Measurements from ENCODE around the gene HOXC5.

DNA sequence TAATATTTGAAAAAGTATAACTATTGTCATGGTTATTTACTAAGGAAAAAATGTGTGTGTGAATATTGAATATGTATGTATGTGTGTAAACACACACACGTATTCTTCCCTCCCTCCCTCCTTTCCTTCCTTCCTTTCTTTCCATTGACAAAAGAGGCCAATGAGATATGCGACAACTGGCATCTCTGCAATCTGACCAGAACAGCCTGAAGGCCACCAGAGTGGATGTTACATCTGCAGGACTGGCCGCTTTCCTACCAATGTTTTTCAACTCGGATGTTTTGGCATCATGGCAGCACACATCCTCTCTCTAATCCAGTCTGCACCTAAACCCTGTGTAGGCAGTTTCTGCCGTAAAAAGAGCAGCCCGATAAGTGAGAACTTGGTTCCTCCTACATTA is 41.5 kb downstream of the HOXC5 start:
- no peak for TF ChIP-seq CTCF (IDR thresholded peaks at IDR 0.05; ENCODE audit: insufficient read depth, low read depth, low read length)
- no peak for TF ChIP-seq EZH2 (IDR thresholded peaks at IDR 0.05; ENCODE audit: insufficient read depth, low read length)
